Endothelial cell of umbilical vein (primary cell): ENCODE data around the gene CNTROB. TPM values are rescaled to one million over a fixed set of nuclear protein-coding genes. Genes with fewer than 3 reads are reported as not detected.
A peak's percentile ranks its signal among the peaks of the same experiment; 100 is the strongest.

Experiments used
- BruUV-seq: library from RNA; stranded (reverse); fragments of 400-500 nt; replicated peaks from 2 replicates; lab custom pipeline; 2021; lab: Mats Ljungman, UMichigan
- CTCF ChIA-PET: fragments of 300-600, 350-600 bp; sonication (Branson Sonifier 250); formaldehyde crosslinking; loops from one replicate; lab custom pipeline; 2021; ENCODE audit warnings: antibody characterized with exemption, inconsistent platforms; lab: Charles Lee
- POLR2A ChIA-PET: fragments of 300-600, 350-600 bp; sonication (Branson Sonifier 250); formaldehyde crosslinking; loops from one replicate; lab custom pipeline; 2021; ENCODE audit warnings: antibody characterized with exemption, inconsistent platforms; lab: Charles Lee
- DNase-seq: peaks from one replicate; pipeline ENCODE4 v3.0.0-alpha.2; 2011; ENCODE audit warnings: low read depth, low spot score
- FAIRE-seq: peaks from 2 replicates; lab custom pipeline; 2011; peaks lifted over from hg19 to GRCh38; lab: Jason Lieb, UNC
- H2AFZ ChIP-seq: 2 replicates; pipeline ENCODE4 v1.6.0; 2012; ENCODE audit warnings: low read depth, low read length, control low read depth, inconsistent platforms
- H3K27ac ChIP-seq: 2 replicates; pipeline ENCODE4 v1.5.1; 2011; ENCODE audit warnings: low read depth, mild to moderate bottlenecking, control low read depth, low read length, moderate library complexity; ENCODE audit not compliant: insufficient read depth
- H3K27me3 ChIP-seq, 2 experiments: 2 replicates each; pipeline versions ENCODE4 v1.6.0 to v1.6.1; 2011; ENCODE audit warnings: low read length in 2 of 2, mixed read lengths in 1 of 2; ENCODE audit not compliant: control insufficient read depth in 2 of 2, insufficient read depth in 2 of 2
- H3K36me3 ChIP-seq, 2 experiments: 2 replicates in 1 of 2; 3 replicates in 1 of 2; pipeline ENCODE4 v1.5.1; 2011; ENCODE audit warnings: low read length in 2 of 2, mild to moderate bottlenecking in 1 of 2, moderate library complexity in 1 of 2; ENCODE audit not compliant: control insufficient read depth in 2 of 2, insufficient read depth in 2 of 2; ENCODE audit errors: extremely low read depth in 1 of 2
- H3K4me1 ChIP-seq: 3 replicates; pipeline ENCODE4 v1.5.1; 2011; ENCODE audit warnings: mild to moderate bottlenecking, low read length; ENCODE audit not compliant: control insufficient read depth, insufficient read depth; ENCODE audit errors: extremely low read depth
- H3K4me2 ChIP-seq: 2 replicates; pipeline ENCODE4 v1.6.1; 2011; ENCODE audit warnings: low read length, control low read depth, mixed read lengths; ENCODE audit not compliant: insufficient read depth
- H3K4me3 ChIP-seq, 3 experiments: fragments of 200-600 bp in 1 of 3; sonication (generic), shearing (Covaris generic) in 1 of 3; replicated peaks in 1 of 3; 2 replicates each; pipeline ENCODE4 v1.5.1; 2011 to 2016; ENCODE audit warnings: control low read depth in 3 of 3, low read length in 3 of 3, mild to moderate bottlenecking in 2 of 3, inconsistent platforms in 1 of 3, low read depth in 1 of 3, moderate library complexity in 1 of 3; ENCODE audit not compliant: insufficient read depth in 1 of 3
- H3K79me2 ChIP-seq: 2 replicates; pipeline ENCODE4 v1.6.0; 2012; ENCODE audit warnings: low read length, inconsistent platforms; ENCODE audit not compliant: control insufficient read depth, insufficient read depth
- H3K9ac ChIP-seq: replicated peaks from 2 replicates; pipeline ENCODE3; 2011; ENCODE audit warnings: low read length, control low read depth; ENCODE audit not compliant: insufficient read depth; ENCODE audit errors: extremely low read depth
- H3K9me1 ChIP-seq: replicated peaks from 3 replicates; pipeline ENCODE4 v1.6.0; 2011; ENCODE audit warnings: mild to moderate bottlenecking, low read length; ENCODE audit not compliant: control insufficient read depth, insufficient read depth; ENCODE audit errors: extremely low read depth
- H3K9me3 ChIP-seq: replicated peaks from 2 replicates; pipeline ENCODE4 v1.5.1; 2012; ENCODE audit warnings: low read length, inconsistent platforms; ENCODE audit not compliant: control insufficient read depth, insufficient read depth
- H4K20me1 ChIP-seq: replicated peaks from 2 replicates; pipeline ENCODE3; 2011; ENCODE audit warnings: mild to moderate bottlenecking, low read length; ENCODE audit not compliant: control insufficient read depth, insufficient read depth; ENCODE audit errors: extremely low read depth
- EZH2 ChIP-seq: IDR thresholded peaks from 2 replicates; pipeline ENCODE4 v1.6.1; 2012; ENCODE audit warnings: borderline replicate concordance, low read depth, mild to moderate bottlenecking, moderate library complexity, low read length, inconsistent platforms; ENCODE audit not compliant: severe bottlenecking
- FOS ChIP-seq: IDR thresholded peaks from 2 replicates; pipeline ENCODE4 v1.6.1; 2011; ENCODE audit warnings: mild to moderate bottlenecking, low read length, moderate library complexity, borderline replicate concordance; ENCODE audit not compliant: insufficient read depth
- GATA2 ChIP-seq: IDR thresholded peaks from 2 replicates; pipeline ENCODE4 v1.7.0; 2011; ENCODE audit warnings: low read depth, mild to moderate bottlenecking, moderate library complexity, mixed read lengths, low read length; ENCODE audit not compliant: insufficient read length, insufficient read depth
- JUN ChIP-seq: IDR thresholded peaks from 2 replicates; pipeline ENCODE4 v1.6.1; 2011; ENCODE audit warnings: borderline replicate concordance, low read depth; ENCODE audit not compliant: insufficient read length, insufficient read depth
- MYC ChIP-seq: IDR thresholded peaks from one replicate; pipeline ENCODE4 v1.6.1; 2011; ENCODE audit warnings: mild to moderate bottlenecking, low read depth, low read length
- POLR2A ChIP-seq: IDR thresholded peaks from 2 replicates; pipeline ENCODE4 v1.6.1; 2012; ENCODE audit warnings: low read depth, mild to moderate bottlenecking, control low read depth, low read length
- POLR2AphosphoS5 ChIP-seq: IDR thresholded peaks from 2 replicates; pipeline ENCODE4 v1.6.1; 2012; ENCODE audit warnings: low read depth, mild to moderate bottlenecking, control low read depth, low read length, moderate library complexity; ENCODE audit not compliant: insufficient read depth
- dilution Hi-C: fragments of 300-500 bp; cut with MboI; formaldehyde crosslinking; loops from one replicate; pipeline ENCODE4 v1.15.0; 2019; ENCODE audit warnings: low sequenced_read_pairs; ENCODE audit not compliant: extremely low pct_ligation_motif_present
- intact Hi-C: fragments of 100-400 bp; cut with micrococcal nuclease; formaldehyde crosslinking; loops from one replicate; pipeline ENCODE4 v1.10.0; 2022
- polyA plus RNA-seq, 4 experiments: library from polyadenylated mRNA; depleted of rRNA in 3 of 4; stranded (reverse) in 3 of 4; unstranded in 1 of 4; fragments of >200 nt; gene quantifications; 2 replicates each; pipeline versions ENCODE4 v1.2.1 to v1.2.3, GENCODE V29; 2011 to 2012; ENCODE audit warnings: missing spikeins in 1 of 4
- total RNA-seq: library from RNA; stranded (reverse); gene quantifications from 2 replicates; pipeline ENCODE4 v1.2.3, GENCODE V29; 2021
- TF ChIP-seq, protein P1 (sequence below): IDR thresholded peaks from 2 replicates; pipeline ENCODE4 v1.6.1; 2011; ENCODE audit not compliant: insufficient read depth, insufficient read length
- TF ChIP-seq, protein P2 (sequence below), 2 donors: IDR thresholded peaks; 1 replicate in 1 of 2; 2 replicates in 1 of 2; pipeline ENCODE4 v1.5.1; 2011; ENCODE audit warnings: low read length in 2 of 2, mild to moderate bottlenecking in 2 of 2, moderate library complexity in 2 of 2, control low read depth in 1 of 2, inconsistent platforms in 1 of 2, low read depth in 1 of 2; ENCODE audit not compliant: insufficient read depth in 1 of 2; ENCODE audit errors: extremely low read depth in 1 of 2

Gene CNTROB
- total and polyA plus RNA-seq, 2 donors (not counting 3 experiments of a cell fraction or from before 2014, with no cell fraction given): 24.9 to 47.2 TPM

DNA sequence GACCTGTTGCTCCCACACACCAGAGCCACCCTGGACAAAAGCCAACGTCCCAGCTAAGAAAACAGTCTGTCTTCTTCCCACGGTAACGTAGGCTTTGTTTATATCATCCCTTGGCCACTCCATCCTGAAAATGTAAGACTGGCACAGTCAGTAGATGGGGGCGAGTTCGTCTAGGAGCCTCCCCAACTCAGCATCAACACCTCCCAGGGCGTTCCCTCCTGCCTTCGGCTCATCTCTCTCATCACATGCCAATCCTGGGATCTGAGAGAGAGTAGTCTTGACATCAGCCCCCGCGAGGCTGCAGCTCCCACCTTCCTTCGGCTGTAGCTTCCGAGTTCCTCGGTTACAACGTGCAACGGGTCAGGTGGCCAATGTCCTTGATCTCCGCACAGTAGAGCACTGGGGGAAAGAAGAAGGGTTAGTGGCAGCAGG lies 16.8 kb upstream of the CNTROB start:
- POLR2A ChIA-PET: no interaction called here
- intact Hi-C loops (loop anchor here (1.0 kb wide), 1 partner anchor 26 kb away; no protein-coding TSS in a partner anchor), dilution Hi-C loops (no loop called here)
- no peak for FAIRE-seq
- Histone ChIP-seq H2AFZ (peak overlapping the region; percentile 46), H3K9ac (no peak overlapping the region), H3K27me3 (no peaks in the 10 kb centered on the region), H3K79me2 (no peaks in the 10 kb centered on the region), H3K9me3 (no peaks in the 10 kb centered on the region), H3K27ac (no peak overlapping the region), H3K9me1 (no peaks in the 10 kb centered on the region), H3K4me1 (peaks cover 16% of the 10 kb centered on the region), H3K4me3 (peak overlapping the region in 2 of 3 experiments; percentile 24 to 44), H3K36me3 (peaks cover 4 to 20% of the 10 kb centered on the region in 2 experiments), H4K20me1 (no peaks in the 10 kb centered on the region), H3K4me2 (peak overlapping the region; percentile 41)
- CTCF ChIA-PET: interaction anchor here (0.7 to 4.0 kb wide), 11 partner anchors 12 to 142 kb away, joined by 3 to 46 read pairs (median 4); no protein-coding TSS in a partner anchor
- BruUV-seq: no TSS peak
- DNase-seq: peak; percentile 67
- TF ChIP-seq GATA2 (no peak), MYC (no peak), JUN (no peak), FOS (no peak), EZH2 (no peak), POLR2A (no peak), POLR2AphosphoS5 (no peak)
- TF ChIP-seq, protein P1, sequence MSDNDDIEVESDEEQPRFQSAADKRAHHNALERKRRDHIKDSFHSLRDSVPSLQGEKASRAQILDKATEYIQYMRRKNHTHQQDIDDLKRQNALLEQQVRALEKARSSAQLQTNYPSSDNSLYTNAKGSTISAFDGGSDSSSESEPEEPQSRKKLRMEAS: no peak
- TF ChIP-seq, protein P2, sequence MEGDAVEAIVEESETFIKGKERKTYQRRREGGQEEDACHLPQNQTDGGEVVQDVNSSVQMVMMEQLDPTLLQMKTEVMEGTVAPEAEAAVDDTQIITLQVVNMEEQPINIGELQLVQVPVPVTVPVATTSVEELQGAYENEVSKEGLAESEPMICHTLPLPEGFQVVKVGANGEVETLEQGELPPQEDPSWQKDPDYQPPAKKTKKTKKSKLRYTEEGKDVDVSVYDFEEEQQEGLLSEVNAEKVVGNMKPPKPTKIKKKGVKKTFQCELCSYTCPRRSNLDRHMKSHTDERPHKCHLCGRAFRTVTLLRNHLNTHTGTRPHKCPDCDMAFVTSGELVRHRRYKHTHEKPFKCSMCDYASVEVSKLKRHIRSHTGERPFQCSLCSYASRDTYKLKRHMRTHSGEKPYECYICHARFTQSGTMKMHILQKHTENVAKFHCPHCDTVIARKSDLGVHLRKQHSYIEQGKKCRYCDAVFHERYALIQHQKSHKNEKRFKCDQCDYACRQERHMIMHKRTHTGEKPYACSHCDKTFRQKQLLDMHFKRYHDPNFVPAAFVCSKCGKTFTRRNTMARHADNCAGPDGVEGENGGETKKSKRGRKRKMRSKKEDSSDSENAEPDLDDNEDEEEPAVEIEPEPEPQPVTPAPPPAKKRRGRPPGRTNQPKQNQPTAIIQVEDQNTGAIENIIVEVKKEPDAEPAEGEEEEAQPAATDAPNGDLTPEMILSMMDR (IDR thresholded peaks at IDR 0.05; ENCODE audit: extremely low read depth in 1 of 2, insufficient read depth in 1 of 2, low read depth in 1 of 2, low read length in 2 of 2): no peak
